ENCODE data around the gene TMED4. TPM values are rescaled to one million over a fixed set of nuclear protein-coding genes. Genes with fewer than 3 reads are reported as not detected.

TMED4 gene
- total RNA-seq, 1 experiment from 2014 or later: 67.3 TPM

DNA sequence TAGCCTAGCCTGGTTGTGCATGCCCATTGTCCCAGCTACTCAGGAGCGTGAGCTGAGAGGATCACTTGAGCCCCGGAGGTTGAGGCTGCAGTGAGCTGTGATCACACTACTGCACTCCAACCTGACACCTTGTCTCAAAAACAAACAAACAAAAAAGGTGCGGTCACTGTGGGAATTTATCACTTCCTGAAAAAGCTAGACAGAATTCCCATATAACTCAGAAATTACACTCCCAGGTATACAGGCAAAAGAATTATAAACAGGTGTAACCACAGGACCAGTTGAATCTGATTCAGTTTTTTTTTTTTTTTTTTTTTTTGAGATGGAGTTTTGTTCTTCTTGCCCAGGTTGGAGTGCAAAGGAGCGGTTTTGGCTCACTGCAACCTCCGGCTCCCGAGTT, 21.2 kb upstream of the TMED4 start:
- no peak overlapping the region for H3K4me3 ChIP-seq (replicated peaks in 1 of 2; ENCODE audit: low read depth in 1 of 2, low read length in 2 of 2)
- H3K27ac ChIP-seq (ENCODE audit: low read depth, low read length): no peak overlapping the region
- intact Hi-C loops (cut with micrococcal nuclease): no loop called here
- DNase-seq (ENCODE audit: low read depth, low spot score) (no peak), ATAC-seq (no peak)
- ChIA-PET POLR2A (no interaction called here), CTCF (no interaction called here), RAD21 (ENCODE audit: low non-redundant PET in 1 of 2, low total read pairs in 2 of 2, uncharacterized antibody in 2 of 2, unreplicated experiment in 2 of 2) (no interaction called here)
- TF ChIP-seq, protein P1, sequence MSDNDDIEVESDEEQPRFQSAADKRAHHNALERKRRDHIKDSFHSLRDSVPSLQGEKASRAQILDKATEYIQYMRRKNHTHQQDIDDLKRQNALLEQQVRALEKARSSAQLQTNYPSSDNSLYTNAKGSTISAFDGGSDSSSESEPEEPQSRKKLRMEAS (IDR thresholded peaks at IDR 0.05): no peak
- TF ChIP-seq ZFX (IDR thresholded peaks at IDR 0.05) (no peak), SRF (IDR thresholded peaks at IDR 0.05; ENCODE audit: low read depth) (no peak), EGR1 (IDR thresholded peaks at IDR 0.05; ENCODE audit: low read depth) (no peak), SIN3A (IDR thresholded peaks at IDR 0.05; ENCODE audit: low read depth) (no peak), CBX3 (IDR thresholded peaks at IDR 0.05; ENCODE audit: low read depth) (no peak), JUND (IDR thresholded peaks at IDR 0.05) (no peak), CEBPB (IDR thresholded peaks at IDR 0.05; ENCODE audit: low read depth) (no peak), EZH2 (IDR thresholded peaks at IDR 0.05) (no peak), ZNF274 (IDR thresholded peaks at IDR 0.05; ENCODE audit: low read depth, low read length) (no peak), YY1 (IDR thresholded peaks at IDR 0.05; ENCODE audit: extremely low read depth, insufficient replicate concordance, low read depth, low read length) (no peak), ELF1 (IDR thresholded peaks at IDR 0.05; ENCODE audit: borderline replicate concordance, low read depth) (no peak)
- TF ChIP-seq, protein P2, sequence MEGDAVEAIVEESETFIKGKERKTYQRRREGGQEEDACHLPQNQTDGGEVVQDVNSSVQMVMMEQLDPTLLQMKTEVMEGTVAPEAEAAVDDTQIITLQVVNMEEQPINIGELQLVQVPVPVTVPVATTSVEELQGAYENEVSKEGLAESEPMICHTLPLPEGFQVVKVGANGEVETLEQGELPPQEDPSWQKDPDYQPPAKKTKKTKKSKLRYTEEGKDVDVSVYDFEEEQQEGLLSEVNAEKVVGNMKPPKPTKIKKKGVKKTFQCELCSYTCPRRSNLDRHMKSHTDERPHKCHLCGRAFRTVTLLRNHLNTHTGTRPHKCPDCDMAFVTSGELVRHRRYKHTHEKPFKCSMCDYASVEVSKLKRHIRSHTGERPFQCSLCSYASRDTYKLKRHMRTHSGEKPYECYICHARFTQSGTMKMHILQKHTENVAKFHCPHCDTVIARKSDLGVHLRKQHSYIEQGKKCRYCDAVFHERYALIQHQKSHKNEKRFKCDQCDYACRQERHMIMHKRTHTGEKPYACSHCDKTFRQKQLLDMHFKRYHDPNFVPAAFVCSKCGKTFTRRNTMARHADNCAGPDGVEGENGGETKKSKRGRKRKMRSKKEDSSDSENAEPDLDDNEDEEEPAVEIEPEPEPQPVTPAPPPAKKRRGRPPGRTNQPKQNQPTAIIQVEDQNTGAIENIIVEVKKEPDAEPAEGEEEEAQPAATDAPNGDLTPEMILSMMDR (IDR thresholded peaks at IDR 0.05 in 2 of 3, conservative IDR thresholded peaks at IDR 0.05 in 1 of 3; ENCODE audit: borderline replicate concordance in 1 of 3, insufficient read depth in 1 of 3, low read depth in 2 of 3, low read length in 2 of 3): no peak
- TF ChIP-seq, protein P3, sequence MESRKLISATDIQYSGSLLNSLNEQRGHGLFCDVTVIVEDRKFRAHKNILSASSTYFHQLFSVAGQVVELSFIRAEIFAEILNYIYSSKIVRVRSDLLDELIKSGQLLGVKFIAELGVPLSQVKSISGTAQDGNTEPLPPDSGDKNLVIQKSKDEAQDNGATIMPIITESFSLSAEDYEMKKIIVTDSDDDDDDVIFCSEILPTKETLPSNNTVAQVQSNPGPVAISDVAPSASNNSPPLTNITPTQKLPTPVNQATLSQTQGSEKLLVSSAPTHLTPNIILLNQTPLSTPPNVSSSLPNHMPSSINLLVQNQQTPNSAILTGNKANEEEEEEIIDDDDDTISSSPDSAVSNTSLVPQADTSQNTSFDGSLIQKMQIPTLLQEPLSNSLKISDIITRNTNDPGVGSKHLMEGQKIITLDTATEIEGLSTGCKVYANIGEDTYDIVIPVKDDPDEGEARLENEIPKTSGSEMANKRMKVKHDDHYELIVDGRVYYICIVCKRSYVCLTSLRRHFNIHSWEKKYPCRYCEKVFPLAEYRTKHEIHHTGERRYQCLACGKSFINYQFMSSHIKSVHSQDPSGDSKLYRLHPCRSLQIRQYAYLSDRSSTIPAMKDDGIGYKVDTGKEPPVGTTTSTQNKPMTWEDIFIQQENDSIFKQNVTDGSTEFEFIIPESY (IDR thresholded peaks at IDR 0.05; ENCODE audit: extremely low read depth, insufficient replicate concordance, low read length): no peak
- TF ChIP-seq, protein P4, sequence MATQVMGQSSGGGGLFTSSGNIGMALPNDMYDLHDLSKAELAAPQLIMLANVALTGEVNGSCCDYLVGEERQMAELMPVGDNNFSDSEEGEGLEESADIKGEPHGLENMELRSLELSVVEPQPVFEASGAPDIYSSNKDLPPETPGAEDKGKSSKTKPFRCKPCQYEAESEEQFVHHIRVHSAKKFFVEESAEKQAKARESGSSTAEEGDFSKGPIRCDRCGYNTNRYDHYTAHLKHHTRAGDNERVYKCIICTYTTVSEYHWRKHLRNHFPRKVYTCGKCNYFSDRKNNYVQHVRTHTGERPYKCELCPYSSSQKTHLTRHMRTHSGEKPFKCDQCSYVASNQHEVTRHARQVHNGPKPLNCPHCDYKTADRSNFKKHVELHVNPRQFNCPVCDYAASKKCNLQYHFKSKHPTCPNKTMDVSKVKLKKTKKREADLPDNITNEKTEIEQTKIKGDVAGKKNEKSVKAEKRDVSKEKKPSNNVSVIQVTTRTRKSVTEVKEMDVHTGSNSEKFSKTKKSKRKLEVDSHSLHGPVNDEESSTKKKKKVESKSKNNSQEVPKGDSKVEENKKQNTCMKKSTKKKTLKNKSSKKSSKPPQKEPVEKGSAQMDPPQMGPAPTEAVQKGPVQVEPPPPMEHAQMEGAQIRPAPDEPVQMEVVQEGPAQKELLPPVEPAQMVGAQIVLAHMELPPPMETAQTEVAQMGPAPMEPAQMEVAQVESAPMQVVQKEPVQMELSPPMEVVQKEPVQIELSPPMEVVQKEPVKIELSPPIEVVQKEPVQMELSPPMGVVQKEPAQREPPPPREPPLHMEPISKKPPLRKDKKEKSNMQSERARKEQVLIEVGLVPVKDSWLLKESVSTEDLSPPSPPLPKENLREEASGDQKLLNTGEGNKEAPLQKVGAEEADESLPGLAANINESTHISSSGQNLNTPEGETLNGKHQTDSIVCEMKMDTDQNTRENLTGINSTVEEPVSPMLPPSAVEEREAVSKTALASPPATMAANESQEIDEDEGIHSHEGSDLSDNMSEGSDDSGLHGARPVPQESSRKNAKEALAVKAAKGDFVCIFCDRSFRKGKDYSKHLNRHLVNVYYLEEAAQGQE (IDR thresholded peaks at IDR 0.05; ENCODE audit: low read depth): no peak
- no peaks in the 10 kb centered on the region for H3K36me3 ChIP-seq (ENCODE audit: control insufficient read depth in 1 of 2, insufficient read depth in 2 of 2, low read length in 2 of 2)
- no peak overlapping the region for H3K9ac ChIP-seq (ENCODE audit: low read length)
- H3K9me3 ChIP-seq (ENCODE audit: control insufficient read depth in 1 of 2, insufficient read depth in 1 of 2, low read depth in 1 of 2, low read length in 2 of 2): no peaks in the 10 kb centered on the region
- no peaks in the 10 kb centered on the region for H3K9me2 ChIP-seq (ENCODE audit: insufficient read depth)
- H3K4me1 ChIP-seq (ENCODE audit: control insufficient read depth in 1 of 2, insufficient read depth in 2 of 2, low read length in 2 of 2): peaks cover 10 to 23% of the 10 kb centered on the region in 2 experiments; a peak in 3 of 4 replicates
- no TSS peak for BruUV-seq (replicated peaks)
- no peaks in the 10 kb centered on the region for H3K27me3 ChIP-seq (ENCODE audit: insufficient read depth, low read length)
- no peaks in the 10 kb centered on the region for H4K20me1 ChIP-seq (ENCODE audit: insufficient read depth)
- H3K79me2 ChIP-seq (ENCODE audit: insufficient read depth, low read length): peaks cover 13% of the 10 kb centered on the region
- H2AFZ ChIP-seq (ENCODE audit: low read depth, low read length, poor library complexity, severe bottlenecking): no peak overlapping the region
- H3K4me2 ChIP-seq (ENCODE audit: low read length): no peak overlapping the region
